Suppressor macrophage treated with lipopolysaccharide for 4 hours (primary cell): ENCODE data around the gene GOSR1.
A peak's percentile ranks its signal among the peaks of the same experiment; 100 is the strongest.
"Not testable (repeated sequence)": the region's sequence is repeated elsewhere in the genome, so short reads cannot be mapped to it uniquely, and the experiment has no call there.

Experiments used
- DNase-seq: peaks from one replicate; pipeline ENCODE4 v3.0.0-alpha.2; 2020

GOSR1 gene

DNA sequence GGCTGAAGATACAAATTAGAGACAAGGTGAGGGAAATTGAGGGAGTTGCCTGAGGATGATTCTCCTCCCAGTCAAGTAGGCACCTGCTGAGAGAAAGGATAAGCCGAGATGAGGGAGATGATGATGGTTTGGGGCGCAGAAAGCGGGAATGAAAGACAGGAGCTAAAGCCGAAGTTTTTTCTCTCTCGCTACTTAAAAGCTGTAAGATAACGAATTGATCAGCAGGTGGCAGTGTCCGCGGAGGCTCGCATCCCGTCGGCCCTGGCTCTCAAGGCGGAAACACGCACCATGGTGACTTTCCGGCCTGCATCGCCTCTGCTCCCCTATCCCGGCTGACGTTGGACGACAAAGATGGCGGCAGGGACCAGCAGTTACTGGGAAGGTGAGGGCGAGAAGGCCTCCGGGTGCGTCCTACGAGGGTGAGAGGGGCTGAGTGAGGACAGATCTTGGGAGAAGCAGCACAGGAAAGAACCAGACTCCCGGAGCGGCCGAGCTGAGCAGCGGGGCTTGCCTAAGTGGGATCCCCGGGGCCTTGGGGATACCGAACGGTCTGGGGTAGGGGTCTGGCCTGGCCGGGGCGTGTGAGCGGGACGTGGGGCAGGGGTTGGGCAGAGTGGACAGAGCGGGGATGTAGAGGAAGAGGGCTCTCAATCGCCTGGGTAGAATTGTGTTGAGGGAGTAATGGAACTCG, at the start of gene GOSR1:
Gene GOSR1, plus strand, starts transcription at position 326 of the 691 bp plus-strand sequence. Its CDS starts 26 bp downstream, at position 352.
- peak; percentile 97 for DNase-seq

DNA sequence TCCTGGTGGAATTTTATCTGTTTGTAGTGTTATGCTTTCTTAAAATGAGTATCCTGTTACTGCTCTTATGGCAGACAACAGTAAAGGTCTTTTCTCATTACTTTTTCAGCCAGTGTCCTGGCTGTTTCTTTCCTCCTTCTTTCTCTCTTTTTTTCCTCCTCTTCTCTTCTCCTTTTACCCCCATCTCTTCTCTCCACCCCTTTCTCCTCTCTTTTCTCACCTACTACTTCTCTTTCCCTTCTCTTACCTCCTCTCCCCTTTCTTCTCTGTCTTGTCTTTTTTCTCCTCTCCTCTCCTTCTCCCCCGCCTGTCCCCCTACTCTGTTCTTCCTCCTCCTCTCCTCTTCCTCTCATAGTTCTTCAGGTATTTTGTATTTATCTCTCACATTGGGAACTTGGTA, 49.6 kb upstream of the GOSR1 start:
- no peak for DNase-seq

- no peak for DNase-seq
Measured at GRCh38 chr17:30429155-30429554, 48.1 kb upstream of the GOSR1 start.

- peak; percentile 50 for DNase-seq
Measured at GRCh38 chr17:30433514-30433913, 43.7 kb upstream of the GOSR1 start.

DNA sequence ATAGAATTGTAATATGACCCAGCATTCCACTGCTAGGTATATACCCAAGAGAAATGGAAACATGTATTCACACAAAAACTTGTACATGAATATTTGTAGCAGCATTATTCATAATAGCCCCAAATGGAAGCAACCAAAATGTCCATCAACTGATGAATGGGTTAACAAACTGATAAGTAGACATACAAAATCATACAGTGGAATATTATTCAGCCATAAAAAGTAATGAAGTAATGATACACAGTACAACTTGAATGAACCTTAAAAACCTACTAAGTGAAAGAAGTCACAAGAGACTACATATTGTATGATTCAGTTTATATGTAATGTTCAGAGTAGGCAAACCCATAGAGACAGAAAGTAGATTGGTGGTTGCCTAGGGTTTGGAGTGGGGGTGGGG, 40.5 kb upstream of the GOSR1 start:
- DNase-seq = no peak

DNA sequence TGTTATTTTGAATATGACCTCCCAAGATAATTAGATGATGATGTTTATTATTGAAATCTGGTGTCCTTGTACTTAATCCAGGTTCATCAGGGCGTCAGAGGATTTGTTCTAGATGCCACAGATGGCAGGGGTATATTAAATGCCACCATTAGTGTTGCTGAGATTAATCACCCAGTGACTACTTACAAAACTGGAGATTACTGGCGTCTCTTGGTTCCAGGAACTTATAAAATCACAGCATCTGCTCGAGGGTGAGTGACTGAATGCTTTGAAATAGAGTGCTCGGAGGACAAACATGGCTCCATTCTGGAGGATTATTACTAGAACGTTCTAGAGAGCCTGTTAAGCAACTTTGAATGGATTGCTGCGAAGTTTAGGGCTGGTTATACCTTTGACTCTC, 33.5 kb upstream of the GOSR1 start:
- no peak for DNase-seq

GRCh38 chr17:30446640-30447039, 30.6 kb upstream of the GOSR1 start:
- not testable (repeated sequence) for DNase-seq

DNA sequence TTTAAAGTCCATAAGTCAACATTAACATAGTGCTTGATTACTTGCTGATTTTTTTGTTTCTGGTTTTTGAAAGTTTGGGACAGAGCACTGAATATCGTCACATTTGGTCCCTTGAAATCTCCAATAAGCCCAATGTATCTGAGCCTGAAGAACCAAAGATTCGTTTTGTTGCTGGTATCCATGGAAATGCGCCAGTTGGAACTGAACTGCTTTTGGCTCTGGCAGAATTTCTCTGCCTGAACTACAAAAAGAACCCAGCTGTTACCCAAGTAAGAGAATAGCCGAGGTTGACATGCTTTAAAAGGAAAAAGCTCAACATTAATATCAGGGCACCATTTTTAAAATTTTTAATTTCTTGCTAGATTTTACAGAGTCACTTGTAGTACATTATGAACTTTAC, 27.7 kb upstream of the GOSR1 start:
- no peak for DNase-seq

DNA sequence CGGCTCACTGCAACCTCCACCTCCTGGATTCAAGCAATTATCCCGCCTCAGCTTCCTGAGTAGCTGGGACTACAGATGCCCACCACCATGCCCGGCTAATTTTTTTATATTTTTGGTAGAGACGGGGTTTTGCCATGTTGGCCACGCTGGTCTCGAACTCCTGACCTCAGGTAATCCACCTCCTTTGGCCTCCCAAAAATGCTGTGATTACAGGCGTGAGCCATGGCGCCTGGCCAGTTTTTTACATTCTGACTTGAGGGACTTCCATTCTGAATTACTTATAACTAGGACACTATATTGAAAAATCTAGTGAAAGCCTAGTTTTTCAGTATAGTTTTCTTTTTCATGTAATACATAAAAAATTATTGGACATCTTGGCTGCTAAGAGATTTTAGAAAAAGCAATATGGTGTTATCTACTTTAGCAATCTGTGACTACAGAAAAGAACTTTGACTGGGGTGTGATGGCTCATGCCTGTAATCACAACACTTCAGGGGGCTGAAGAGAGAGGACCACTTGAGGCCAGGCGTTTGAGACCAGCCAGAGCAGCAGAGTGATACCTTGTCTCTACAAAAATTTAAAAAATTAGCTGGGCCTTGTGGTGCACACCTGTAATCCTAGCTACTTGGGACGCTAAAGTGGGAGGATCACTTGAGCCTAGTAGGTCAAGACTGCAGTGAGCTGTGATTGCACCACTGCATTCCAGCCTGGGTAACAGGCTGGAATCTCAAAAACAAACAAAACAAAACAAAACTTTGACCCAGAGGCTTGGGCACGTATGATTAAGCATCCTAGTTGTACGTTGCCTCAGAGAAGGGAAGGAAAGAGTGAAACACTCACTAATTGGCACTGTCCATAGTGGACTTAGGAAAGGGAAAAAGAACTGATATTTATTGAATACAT, 26.8 kb upstream of the GOSR1 start:
- DNase-seq = no peak

DNA sequence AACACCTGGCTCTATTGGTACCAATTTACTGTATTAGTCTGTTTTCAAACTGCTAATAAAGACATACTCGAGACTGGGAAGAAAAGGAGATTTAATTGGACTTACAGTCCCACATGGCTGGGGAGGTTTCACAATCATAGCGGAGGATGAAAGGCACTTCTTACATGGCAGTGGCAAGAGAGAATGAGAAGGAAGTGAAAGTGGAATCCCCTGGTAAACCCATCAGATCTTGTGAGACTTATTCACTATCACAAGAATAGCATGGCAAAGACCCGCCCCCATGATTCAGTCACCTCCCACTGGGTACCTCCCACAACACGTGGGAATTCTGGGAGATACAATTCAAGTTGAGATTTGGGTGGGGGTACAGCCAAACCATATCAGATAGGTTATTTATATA, 22.6 kb upstream of the GOSR1 start:
- peak; percentile 84 for DNase-seq

DNA sequence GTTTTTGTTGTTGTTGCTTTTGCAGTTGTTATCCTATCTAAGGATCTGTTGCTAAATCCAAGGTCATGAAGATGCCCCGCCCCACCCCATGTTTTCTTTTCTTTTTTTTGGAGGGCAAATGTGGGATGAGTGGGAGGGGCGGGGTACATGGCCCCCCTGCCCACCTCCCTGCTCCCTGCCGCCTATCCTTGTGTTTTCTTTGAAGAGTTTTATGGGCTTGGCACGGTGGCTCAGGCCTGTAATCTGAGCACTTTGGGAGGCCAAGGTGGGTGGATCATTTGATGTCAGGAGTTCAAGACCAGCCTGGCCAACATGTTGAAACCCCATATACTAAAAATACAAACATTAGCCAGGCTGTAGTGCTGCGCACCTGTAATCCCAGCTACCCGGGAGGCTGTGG, 18.8 kb upstream of the GOSR1 start:
- DNase-seq = no peak

DNA sequence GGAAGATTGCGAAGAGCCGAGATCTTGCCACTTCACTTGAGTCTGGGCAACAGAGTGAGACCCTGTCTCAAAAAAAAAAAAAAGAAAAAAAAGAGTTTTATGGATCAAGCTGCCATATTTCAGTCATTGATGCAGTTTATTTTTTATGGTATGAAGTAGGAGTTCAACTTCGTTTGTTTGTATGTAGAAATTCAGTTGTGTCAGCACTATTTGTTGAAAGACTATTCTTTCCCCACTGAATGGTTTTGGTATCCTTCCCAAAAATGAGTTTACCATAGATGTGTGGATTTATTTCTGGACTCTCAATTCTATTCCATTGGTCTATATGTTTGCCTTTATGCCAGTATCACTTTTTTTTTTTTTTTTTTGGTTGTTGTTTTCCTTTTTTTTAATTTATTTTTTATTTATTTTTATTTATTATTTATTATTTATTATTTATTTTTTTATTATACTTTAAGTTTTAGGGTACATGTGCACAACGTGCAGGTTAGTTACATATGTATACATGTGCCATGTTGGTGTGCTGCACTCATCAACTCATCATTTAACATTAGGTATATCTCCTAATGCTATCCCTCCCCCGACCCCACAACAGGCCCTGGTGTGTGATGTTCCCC, 18.3 kb upstream of the GOSR1 start:
- DNase-seq = not testable (repeated sequence)

DNA sequence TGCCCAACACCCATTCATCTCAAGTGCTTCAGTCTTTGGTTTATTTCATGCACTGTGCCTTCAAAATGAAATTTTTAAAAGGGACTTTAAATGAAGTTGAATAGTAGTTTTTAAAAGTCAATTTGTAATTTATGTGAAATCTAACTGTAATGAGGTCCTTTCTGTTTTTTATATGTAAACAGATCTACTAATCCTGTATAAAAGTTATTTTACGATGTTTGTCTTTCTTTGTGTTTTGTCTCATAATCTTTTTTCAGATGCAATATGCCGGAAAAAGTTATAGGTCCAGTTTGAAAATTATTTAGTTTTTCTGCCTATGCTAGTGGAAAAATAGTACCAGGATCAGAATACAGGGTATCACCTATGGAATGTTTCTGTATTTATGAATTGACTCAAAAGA, 8.7 kb upstream of the GOSR1 start:
- DNase-seq = no peak

GRCh38 chr17:30472238-30472890, 4.8 kb upstream of the GOSR1 start:
- no peak for DNase-seq

DNA sequence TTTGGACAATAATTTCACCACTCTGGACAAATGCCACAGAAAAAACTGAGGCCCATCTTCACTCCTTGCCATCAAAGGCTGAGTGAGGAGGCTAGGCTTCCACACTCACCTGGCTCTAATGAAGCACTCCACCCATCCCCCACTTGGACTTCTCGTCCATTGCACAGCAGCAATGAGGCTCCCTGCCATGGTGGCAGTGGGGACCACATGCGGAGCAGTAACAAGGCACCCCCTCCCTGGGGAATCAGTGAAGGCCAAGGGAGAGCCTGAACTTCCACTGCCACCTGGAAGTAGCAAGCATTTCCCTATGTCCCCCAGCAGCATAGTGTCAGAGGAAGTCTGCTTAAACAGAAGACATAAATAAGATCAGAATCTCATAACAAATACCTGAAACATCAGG, 2.0 kb upstream of the GOSR1 start:
- no peak for DNase-seq

- DNase-seq = no peak
Measured at GRCh38 chr17:30476726-30477082, 504 bp upstream of the GOSR1 start.

DNA sequence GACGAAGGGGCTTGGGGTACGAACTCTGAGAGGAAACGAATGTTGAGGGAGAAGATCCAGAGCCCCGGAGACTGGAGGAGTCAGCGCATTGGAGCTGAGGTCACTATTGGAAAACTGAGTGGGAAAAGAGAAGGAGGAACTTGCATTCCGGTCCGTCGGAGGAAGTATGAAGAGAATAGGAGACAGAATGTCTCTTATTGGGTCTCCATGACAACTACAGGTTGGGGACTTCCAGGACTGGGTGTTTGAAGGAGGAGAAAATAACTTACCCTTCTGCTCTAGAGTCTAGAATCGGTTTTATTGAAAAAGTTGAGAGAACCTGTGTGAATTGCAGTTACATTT, 537 bp downstream of the GOSR1 start:
- peak; percentile 72 for DNase-seq

DNA sequence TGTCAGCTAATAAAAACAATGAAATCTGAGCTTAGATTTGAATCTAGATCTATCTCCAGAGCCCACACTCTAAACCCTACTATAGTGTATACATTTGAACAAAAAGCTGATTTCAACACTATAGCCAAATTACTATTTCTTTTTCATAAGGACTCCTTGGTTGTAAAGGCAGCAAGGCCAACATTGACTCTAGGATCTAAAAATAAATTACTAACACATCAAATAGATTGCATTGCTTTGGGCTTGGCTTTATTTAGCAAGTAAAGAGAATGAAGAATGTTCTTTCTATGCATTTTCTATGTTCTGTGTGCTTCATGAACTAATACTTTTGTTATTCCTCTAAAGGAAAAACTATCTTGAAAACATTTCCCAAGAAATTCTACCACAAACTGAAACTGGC, 5.3 kb downstream of the GOSR1 start:
- no peak for DNase-seq

DNA sequence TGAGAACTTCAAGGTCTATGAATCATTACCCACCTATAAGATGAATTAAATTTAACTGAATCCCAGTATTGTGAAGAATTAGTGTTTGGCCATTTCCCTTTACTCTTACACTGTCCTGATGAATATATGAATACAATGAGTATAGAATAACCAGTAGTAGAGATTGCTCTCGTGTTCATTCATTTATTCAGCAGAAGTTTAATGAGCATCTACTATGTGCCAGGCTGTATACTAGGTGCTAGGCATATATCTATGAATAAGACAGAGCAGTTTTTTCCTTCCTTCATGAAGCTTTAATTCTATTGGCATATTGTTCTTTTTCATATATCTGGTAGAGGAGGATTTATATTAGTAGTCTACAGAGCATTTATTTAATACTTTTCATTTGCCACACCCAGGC, 6.0 kb downstream of the GOSR1 start:
- DNase-seq = no peak

- DNase-seq = no peak
Measured at GRCh38 chr17:30493780-30494179, 16.6 kb downstream of the GOSR1 start.

- no peak for DNase-seq
Measured at GRCh38 chr17:30495586-30495985, 18.4 kb downstream of the GOSR1 start.

DNA sequence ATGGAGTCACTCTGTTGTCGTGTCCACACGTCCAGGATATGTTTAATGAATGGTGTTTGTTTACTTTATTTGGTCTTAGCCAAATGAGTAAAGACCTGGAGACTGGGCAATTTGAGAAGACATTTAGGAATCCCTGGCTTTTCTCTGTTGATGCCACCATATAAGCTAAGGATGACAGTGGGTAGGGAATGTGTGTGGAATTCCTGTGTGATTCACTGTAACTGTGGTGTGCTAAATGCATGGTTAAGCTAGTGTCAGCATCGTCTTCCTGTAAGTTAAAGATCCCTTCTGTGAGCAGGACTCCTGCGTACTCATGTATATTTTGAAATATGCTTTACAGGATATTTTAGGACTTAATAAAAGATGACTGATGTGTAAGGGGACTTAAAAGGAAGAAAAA, 26.4 kb downstream of the GOSR1 start:
- DNase-seq = no peak

- no peak for DNase-seq
Measured at GRCh38 chr17:30505868-30506417, 28.7 kb downstream of the GOSR1 start.
